ENCODE data around the gene C16orf92. TPM values are rescaled to one million over a fixed set of nuclear protein-coding genes. Genes with fewer than 3 reads are reported as not detected.

The C16orf92 gene
- total RNA-seq, 1 donor from 2014 or later: not detected

GRCh38 chr16:29982560-29983419 is 40.2 kb upstream of the C16orf92 start:
- Histone ChIP-seq H3K27me3 (ENCODE audit: control insufficient read depth in 3 of 3, insufficient read depth in 3 of 3, low read length in 3 of 3) (no peaks in the 10 kb centered on the region), H3K9ac (ENCODE audit: low read depth in 1 of 3, low read length in 3 of 3) (no peak overlapping the region), H3K27ac (ENCODE audit: low read depth, low read length) (no peak overlapping the region), H3K4me1 (ENCODE audit: control insufficient read depth in 3 of 3, insufficient read depth in 3 of 3, low read length in 3 of 3) (peaks cover 0 to 15% (median 10%) of the 10 kb centered on the region in 3 donors), H3K9me3 (ENCODE audit: control insufficient read depth in 3 of 3, low read length in 3 of 3) (no peaks in the 10 kb centered on the region), H3K36me3 (ENCODE audit: control insufficient read depth in 3 of 3, insufficient read depth in 3 of 3, low read length in 3 of 3) (peaks cover 94 to 98% (median 96%) of the 10 kb centered on the region in 3 donors), H3K4me3 (ENCODE audit: low read length in 3 of 3) (no peak overlapping the region)

- no peak overlapping the region for H3K4me3 ChIP-seq (ENCODE audit: low read length in 3 of 3)
- peaks cover 0 to 8% (median 3%) of the 10 kb centered on the region in 3 donors for H3K4me1 ChIP-seq (ENCODE audit: control insufficient read depth in 3 of 3, insufficient read depth in 3 of 3, low read length in 3 of 3)
- H3K36me3 ChIP-seq (ENCODE audit: control insufficient read depth in 3 of 3, insufficient read depth in 3 of 3, low read length in 3 of 3): peaks cover 91 to 96% (median 95%) of the 10 kb centered on the region in 3 donors
- H3K9me3 ChIP-seq (ENCODE audit: control insufficient read depth in 3 of 3, low read length in 3 of 3): no peaks in the 10 kb centered on the region
- no peaks in the 10 kb centered on the region for H3K27me3 ChIP-seq (ENCODE audit: control insufficient read depth in 3 of 3, insufficient read depth in 3 of 3, low read length in 3 of 3)
- H3K9ac ChIP-seq (ENCODE audit: low read depth in 1 of 3, low read length in 3 of 3): no peak overlapping the region
- H3K27ac ChIP-seq (ENCODE audit: low read depth, low read length): no peak overlapping the region
Measured at GRCh38 chr16:29983420-29984136, 39.4 kb upstream of the C16orf92 start.

GRCh38 chr16:29984137-29984763 is 38.7 kb upstream of the C16orf92 start:
- peaks cover 0 to 4% (median 2%) of the 10 kb centered on the region in 3 donors for H3K4me1 ChIP-seq (ENCODE audit: control insufficient read depth in 3 of 3, insufficient read depth in 3 of 3, low read length in 3 of 3)
- no peaks in the 10 kb centered on the region for H3K9me3 ChIP-seq (ENCODE audit: control insufficient read depth in 3 of 3, low read length in 3 of 3)
- H3K27me3 ChIP-seq (ENCODE audit: control insufficient read depth in 3 of 3, insufficient read depth in 3 of 3, low read length in 3 of 3): no peaks in the 10 kb centered on the region
- no peak overlapping the region for H3K27ac ChIP-seq (ENCODE audit: low read depth, low read length)
- peaks cover 92 to 96% (median 95%) of the 10 kb centered on the region in 3 donors for H3K36me3 ChIP-seq (ENCODE audit: control insufficient read depth in 3 of 3, insufficient read depth in 3 of 3, low read length in 3 of 3)
- no peak overlapping the region for H3K4me3 ChIP-seq (ENCODE audit: low read length in 3 of 3)
- no peak overlapping the region for H3K9ac ChIP-seq (ENCODE audit: low read depth in 1 of 3, low read length in 3 of 3)

- H3K27ac ChIP-seq (ENCODE audit: low read depth, low read length): no peak overlapping the region
- peaks cover 91 to 97% (median 95%) of the 10 kb centered on the region in 3 donors for H3K36me3 ChIP-seq (ENCODE audit: control insufficient read depth in 3 of 3, insufficient read depth in 3 of 3, low read length in 3 of 3)
- no peaks in the 10 kb centered on the region for H3K9me3 ChIP-seq (ENCODE audit: control insufficient read depth in 3 of 3, low read length in 3 of 3)
- H3K9ac ChIP-seq (ENCODE audit: low read depth in 1 of 3, low read length in 3 of 3): no peak overlapping the region
- peaks cover 0 to 4% (median 2%) of the 10 kb centered on the region in 3 donors for H3K4me1 ChIP-seq (ENCODE audit: control insufficient read depth in 3 of 3, insufficient read depth in 3 of 3, low read length in 3 of 3)
- H3K27me3 ChIP-seq (ENCODE audit: control insufficient read depth in 3 of 3, insufficient read depth in 3 of 3, low read length in 3 of 3): no peaks in the 10 kb centered on the region
- no peak overlapping the region for H3K4me3 ChIP-seq (ENCODE audit: low read length in 3 of 3)
Measured at GRCh38 chr16:29984764-29985147, 38.2 kb upstream of the C16orf92 start.

GRCh38 chr16:29985271-29985811 is 37.7 kb upstream of the C16orf92 start:
- Histone ChIP-seq H3K27me3 (ENCODE audit: control insufficient read depth in 3 of 3, insufficient read depth in 3 of 3, low read length in 3 of 3) (no peaks in the 10 kb centered on the region), H3K36me3 (ENCODE audit: control insufficient read depth in 3 of 3, insufficient read depth in 3 of 3, low read length in 3 of 3) (peaks cover 88 to 97% (median 91%) of the 10 kb centered on the region in 3 donors), H3K9ac (ENCODE audit: low read depth in 1 of 3, low read length in 3 of 3) (no peak overlapping the region), H3K27ac (ENCODE audit: low read depth, low read length) (no peak overlapping the region), H3K4me1 (ENCODE audit: control insufficient read depth in 3 of 3, insufficient read depth in 3 of 3, low read length in 3 of 3) (peaks cover 0 to 4% (median 2%) of the 10 kb centered on the region in 3 donors), H3K9me3 (ENCODE audit: control insufficient read depth in 3 of 3, low read length in 3 of 3) (no peaks in the 10 kb centered on the region), H3K4me3 (ENCODE audit: low read length in 3 of 3) (no peak overlapping the region)

GRCh38 chr16:29986231-29986630 is 36.8 kb upstream of the C16orf92 start:
- Histone ChIP-seq H3K9ac (ENCODE audit: low read depth in 1 of 3, low read length in 3 of 3) (no peak overlapping the region), H3K27ac (ENCODE audit: low read depth, low read length) (no peak overlapping the region), H3K27me3 (ENCODE audit: control insufficient read depth in 3 of 3, insufficient read depth in 3 of 3, low read length in 3 of 3) (no peaks in the 10 kb centered on the region), H3K4me1 (ENCODE audit: control insufficient read depth in 3 of 3, insufficient read depth in 3 of 3, low read length in 3 of 3) (peaks cover 0 to 4% (median 2%) of the 10 kb centered on the region in 3 donors), H3K36me3 (ENCODE audit: control insufficient read depth in 3 of 3, insufficient read depth in 3 of 3, low read length in 3 of 3) (peaks cover 88 to 95% (median 89%) of the 10 kb centered on the region in 3 donors), H3K9me3 (ENCODE audit: control insufficient read depth in 3 of 3, low read length in 3 of 3) (no peaks in the 10 kb centered on the region), H3K4me3 (ENCODE audit: low read length in 3 of 3) (no peak overlapping the region)

GRCh38 chr16:29986931-29987330 is 36.1 kb upstream of the C16orf92 start:
- Histone ChIP-seq H3K27me3 (ENCODE audit: control insufficient read depth in 3 of 3, insufficient read depth in 3 of 3, low read length in 3 of 3) (no peaks in the 10 kb centered on the region), H3K36me3 (ENCODE audit: control insufficient read depth in 3 of 3, insufficient read depth in 3 of 3, low read length in 3 of 3) (peaks cover 82 to 91% (median 86%) of the 10 kb centered on the region in 3 donors), H3K27ac (ENCODE audit: low read depth, low read length) (no peak overlapping the region), H3K4me3 (ENCODE audit: low read length in 3 of 3) (no peak overlapping the region), H3K9me3 (ENCODE audit: control insufficient read depth in 3 of 3, low read length in 3 of 3) (no peaks in the 10 kb centered on the region), H3K4me1 (ENCODE audit: control insufficient read depth in 3 of 3, insufficient read depth in 3 of 3, low read length in 3 of 3) (peaks cover 0 to 4% (median 2%) of the 10 kb centered on the region in 3 donors), H3K9ac (ENCODE audit: low read depth in 1 of 3, low read length in 3 of 3) (no peak overlapping the region)

GRCh38 chr16:29987371-29988085 is 35.5 kb upstream of the C16orf92 start:
- Histone ChIP-seq H3K27ac (ENCODE audit: low read depth, low read length) (no peak overlapping the region), H3K9me3 (ENCODE audit: control insufficient read depth in 3 of 3, low read length in 3 of 3) (no peaks in the 10 kb centered on the region), H3K27me3 (ENCODE audit: control insufficient read depth in 3 of 3, insufficient read depth in 3 of 3, low read length in 3 of 3) (no peaks in the 10 kb centered on the region), H3K36me3 (ENCODE audit: control insufficient read depth in 3 of 3, insufficient read depth in 3 of 3, low read length in 3 of 3) (peaks cover 80 to 91% (median 87%) of the 10 kb centered on the region in 3 donors), H3K4me3 (ENCODE audit: low read length in 3 of 3) (no peak overlapping the region), H3K4me1 (ENCODE audit: control insufficient read depth in 3 of 3, insufficient read depth in 3 of 3, low read length in 3 of 3) (peaks cover 0 to 7% (median 2%) of the 10 kb centered on the region in 3 donors), H3K9ac (ENCODE audit: low read depth in 1 of 3, low read length in 3 of 3) (no peak overlapping the region)

- Histone ChIP-seq H3K9me3 (ENCODE audit: control insufficient read depth in 3 of 3, low read length in 3 of 3) (no peaks in the 10 kb centered on the region), H3K9ac (ENCODE audit: low read depth in 1 of 3, low read length in 3 of 3) (no peak overlapping the region), H3K36me3 (ENCODE audit: control insufficient read depth in 3 of 3, insufficient read depth in 3 of 3, low read length in 3 of 3) (peaks cover 80 to 91% (median 84%) of the 10 kb centered on the region in 3 donors), H3K4me3 (ENCODE audit: low read length in 3 of 3) (no peak overlapping the region), H3K27me3 (ENCODE audit: control insufficient read depth in 3 of 3, insufficient read depth in 3 of 3, low read length in 3 of 3) (no peaks in the 10 kb centered on the region), H3K27ac (ENCODE audit: low read depth, low read length) (no peak overlapping the region), H3K4me1 (ENCODE audit: control insufficient read depth in 3 of 3, insufficient read depth in 3 of 3, low read length in 3 of 3) (peaks cover 0 to 9% (median 2%) of the 10 kb centered on the region in 3 donors)
Measured at GRCh38 chr16:29988346-29989075, 34.5 kb upstream of the C16orf92 start.

Measured in skeletal muscle tissue (tissue), 4 donors.